Measurements from ENCODE around the gene TSPAN7.

The TSPAN7 gene

GRCh38 chrX:38626296-38626695, 65.0 kb downstream of the TSPAN7 start:
- H3K4me3 ChIP-seq (ENCODE audit: low read depth, low read length), result no peak overlapping the region
- TF ChIP-seq CTCF (IDR thresholded peaks at IDR 0.05; ENCODE audit: borderline replicate concordance, insufficient read depth, low read depth, low read length), result no peak

GRCh38 chrX:38627683-38628082, 66.3 kb downstream of the TSPAN7 start:
- no peak overlapping the region for H3K4me3 ChIP-seq (ENCODE audit: low read depth, low read length)
- TF ChIP-seq CTCF (IDR thresholded peaks at IDR 0.05; ENCODE audit: borderline replicate concordance, insufficient read depth, low read depth, low read length), result peak; percentile 88

- H3K4me3 ChIP-seq (ENCODE audit: low read depth, low read length), result no peak overlapping the region
Measured at GRCh38 chrX:38628587-38628986, 67.2 kb downstream of the TSPAN7 start.

GRCh38 chrX:38632516-38632915, 71.2 kb downstream of the TSPAN7 start:
- no peak for TF ChIP-seq CTCF (IDR thresholded peaks at IDR 0.05; ENCODE audit: borderline replicate concordance, insufficient read depth, low read depth, low read length)
- no peak overlapping the region for H3K4me3 ChIP-seq (ENCODE audit: low read depth, low read length)

More at GRCh38 chrX:38628587-38628986, 67.2 kb downstream of the TSPAN7 start:
- no peak for TF ChIP-seq CTCF (IDR thresholded peaks at IDR 0.05; ENCODE audit: borderline replicate concordance, insufficient read depth, low read depth, low read length)

GRCh38 chrX:38634665-38635064, 73.3 kb downstream of the TSPAN7 start:
- no peak for TF ChIP-seq CTCF (IDR thresholded peaks at IDR 0.05; ENCODE audit: borderline replicate concordance, insufficient read depth, low read depth, low read length)
- no peak overlapping the region for H3K4me3 ChIP-seq (ENCODE audit: low read depth, low read length)

GRCh38 chrX:38636949-38637819, 75.8 kb downstream of the TSPAN7 start:
- no peak overlapping the region for H3K4me3 ChIP-seq (ENCODE audit: low read depth, low read length)
- no peak for TF ChIP-seq CTCF (IDR thresholded peaks at IDR 0.05; ENCODE audit: borderline replicate concordance, insufficient read depth, low read depth, low read length)

GRCh38 chrX:38638952-38639529, 77.7 kb downstream of the TSPAN7 start:
- no peak for TF ChIP-seq CTCF (IDR thresholded peaks at IDR 0.05; ENCODE audit: borderline replicate concordance, insufficient read depth, low read depth, low read length)
- H3K4me3 ChIP-seq (ENCODE audit: low read depth, low read length), result no peak overlapping the region
